Breast epithelium (tissue), 3 donors: ENCODE results near the gene SPNS3.

ENCODE experiments used
- POLR2A ChIP-seq: fragments of 450-650 bp; IDR thresholded peaks from one replicate; pipeline ENCODE4 v1.6.1; 2016; ENCODE audit warnings: antibody characterized with exemption, mild to moderate bottlenecking, moderate library complexity
- POLR2AphosphoS5 ChIP-seq, 3 donors: sonication (generic); formaldehyde crosslinking; IDR thresholded peaks; one replicate each; pipeline ENCODE4 v1.6.1; 2017; ENCODE audit warnings: antibody characterized with exemption in 3 of 3
- TF ChIP-seq, protein P1 (sequence below), 3 donors: fragments of 450-650 bp; IDR thresholded peaks; one replicate each; pipeline ENCODE4 v1.5.1; 2016 to 2017; ENCODE audit warnings: antibody characterized with exemption in 3 of 3, mild to moderate bottlenecking in 3 of 3, moderate library complexity in 3 of 3

DNA sequence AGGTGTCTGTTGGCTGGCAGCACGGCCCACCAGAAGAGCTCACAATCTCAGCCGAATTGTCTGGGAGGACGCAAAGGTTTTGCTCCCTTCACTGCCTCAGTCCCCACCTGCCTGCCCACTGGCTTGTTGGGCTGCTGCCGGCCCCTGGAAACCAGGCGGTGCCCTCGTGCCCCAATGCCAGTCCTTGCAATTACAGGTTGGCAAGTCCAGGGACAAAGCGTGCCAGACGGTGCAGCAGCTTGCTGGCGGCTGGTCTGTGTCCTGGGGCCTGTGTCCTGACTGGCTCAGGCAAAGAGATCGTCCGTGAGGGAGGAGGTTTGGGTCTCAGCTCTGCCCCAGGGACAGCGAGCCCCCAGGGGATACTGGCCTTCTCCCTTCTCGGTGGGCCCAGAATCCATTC lies 40.4 kb downstream of the SPNS3 start:
- TF ChIP-seq, protein P1, sequence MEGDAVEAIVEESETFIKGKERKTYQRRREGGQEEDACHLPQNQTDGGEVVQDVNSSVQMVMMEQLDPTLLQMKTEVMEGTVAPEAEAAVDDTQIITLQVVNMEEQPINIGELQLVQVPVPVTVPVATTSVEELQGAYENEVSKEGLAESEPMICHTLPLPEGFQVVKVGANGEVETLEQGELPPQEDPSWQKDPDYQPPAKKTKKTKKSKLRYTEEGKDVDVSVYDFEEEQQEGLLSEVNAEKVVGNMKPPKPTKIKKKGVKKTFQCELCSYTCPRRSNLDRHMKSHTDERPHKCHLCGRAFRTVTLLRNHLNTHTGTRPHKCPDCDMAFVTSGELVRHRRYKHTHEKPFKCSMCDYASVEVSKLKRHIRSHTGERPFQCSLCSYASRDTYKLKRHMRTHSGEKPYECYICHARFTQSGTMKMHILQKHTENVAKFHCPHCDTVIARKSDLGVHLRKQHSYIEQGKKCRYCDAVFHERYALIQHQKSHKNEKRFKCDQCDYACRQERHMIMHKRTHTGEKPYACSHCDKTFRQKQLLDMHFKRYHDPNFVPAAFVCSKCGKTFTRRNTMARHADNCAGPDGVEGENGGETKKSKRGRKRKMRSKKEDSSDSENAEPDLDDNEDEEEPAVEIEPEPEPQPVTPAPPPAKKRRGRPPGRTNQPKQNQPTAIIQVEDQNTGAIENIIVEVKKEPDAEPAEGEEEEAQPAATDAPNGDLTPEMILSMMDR (IDR thresholded peaks at IDR 0.05) = no peak
- TF ChIP-seq POLR2A = no peak
- TF ChIP-seq POLR2AphosphoS5 (IDR thresholded peaks at IDR 0.05) = no peak
